Measurements from ENCODE around the gene ZEB2. TPM values are rescaled to one million over a fixed set of nuclear protein-coding genes. Genes with fewer than 3 reads are reported as not detected.

ZEB2 gene
- total RNA-seq, 1 experiment from 2014 or later = 1.1 TPM

GRCh38 chr2:144372410-144373080 is 147.4 kb downstream of the ZEB2 start:
- CTCF ChIA-PET = no interaction called here
- DNase-seq (ENCODE audit: low read depth, low spot score) (no peak), ATAC-seq (no peak)
- in situ Hi-C loops (cut with HindIII; ENCODE audit: low pct_unique_long_range_greater_than_20kb, low sequenced_read_pairs) (no loop called here), intact Hi-C loops (cut with micrococcal nuclease; ENCODE audit: unreplicated experiment) (no loop called here)
- Histone ChIP-seq H3K27ac (ENCODE audit: low read length) (no peak overlapping the region), H3K9me3 (ENCODE audit: control insufficient read depth, insufficient read depth, low read depth, low read length) (no peaks in the 10 kb centered on the region), H3K36me3 (ENCODE audit: control insufficient read depth, insufficient read depth, low read length) (no peaks in the 10 kb centered on the region), H3K4me1 (ENCODE audit: control insufficient read depth, insufficient read depth, low read length) (no peaks in the 10 kb centered on the region), H3K27me3 (ENCODE audit: control insufficient read depth, insufficient read depth, low read length) (peaks cover 4% of the 10 kb centered on the region; the same call in 1 of the 2 replicates), H3K4me3 (ENCODE audit: low read depth in 2 of 2, low read length in 2 of 2) (no peak overlapping the region)
- POLR2A ChIA-PET = interaction anchor here (0.6 kb wide), 1 partner anchor 569 kb away, joined by 6 read pairs; no protein-coding TSS in a partner anchor
- BruUV-seq (replicated peaks) = no TSS peak
- TF ChIP-seq SIN3A (IDR thresholded peaks at IDR 0.05; ENCODE audit: borderline replicate concordance, insufficient read depth, low read depth, low read length) (no peak), TCF7L2 (IDR thresholded peaks at IDR 0.05; ENCODE audit: low read depth, low read length) (no peak), REST (IDR thresholded peaks at IDR 0.05; ENCODE audit: insufficient read depth in 1 of 2, low read depth in 2 of 2, low read length in 1 of 2) (no peak), POLR2AphosphoS5 (IDR thresholded peaks at IDR 0.05; ENCODE audit: low read depth, low read length) (no peak), CTCF (IDR thresholded peaks at IDR 0.05) (no peak)

GRCh38 chr2:144370937-144371584 is 148.9 kb downstream of the ZEB2 start:
- Histone ChIP-seq H3K27me3 (ENCODE audit: control insufficient read depth, insufficient read depth, low read length) (peaks cover 4% of the 10 kb centered on the region; the same call in 1 of the 2 replicates), H3K4me3 (ENCODE audit: low read depth in 2 of 2, low read length in 2 of 2) (no peak overlapping the region), H3K4me1 (ENCODE audit: control insufficient read depth, insufficient read depth, low read length) (no peaks in the 10 kb centered on the region), H3K27ac (ENCODE audit: low read length) (no peak overlapping the region), H3K9me3 (ENCODE audit: control insufficient read depth, insufficient read depth, low read depth, low read length) (no peaks in the 10 kb centered on the region), H3K36me3 (ENCODE audit: control insufficient read depth, insufficient read depth, low read length) (no peaks in the 10 kb centered on the region)
- CTCF ChIA-PET = no interaction called here
- no peak for ATAC-seq
- POLR2A ChIA-PET = no interaction called here
- TF ChIP-seq REST (IDR thresholded peaks at IDR 0.05; ENCODE audit: insufficient read depth in 1 of 2, low read depth in 2 of 2, low read length in 1 of 2) (no peak), CTCF (IDR thresholded peaks at IDR 0.05) (no peak), SIN3A (IDR thresholded peaks at IDR 0.05; ENCODE audit: borderline replicate concordance, insufficient read depth, low read depth, low read length) (no peak), TCF7L2 (IDR thresholded peaks at IDR 0.05; ENCODE audit: low read depth, low read length) (no peak), POLR2AphosphoS5 (IDR thresholded peaks at IDR 0.05; ENCODE audit: low read depth, low read length) (no peak)
- in situ Hi-C loops (cut with HindIII; ENCODE audit: low pct_unique_long_range_greater_than_20kb, low sequenced_read_pairs) = no loop called here
- intact Hi-C loops (cut with micrococcal nuclease; ENCODE audit: unreplicated experiment) = no loop called here
- DNase-seq (ENCODE audit: low read depth, low spot score) = no peak
- BruUV-seq (replicated peaks) = no TSS peak

All from Panc1 (cell line).